Suppressor macrophage (primary cell): Measurements from ENCODE around the gene SYNC.
A peak's percentile ranks its signal among the peaks of the same experiment; 100 is the strongest.
"Not testable (repeated sequence)": the region's sequence is repeated elsewhere in the genome, so short reads cannot be mapped to it uniquely, and the experiment has no call there.

ENCODE experiments used
- DNase-seq, 4 experiments: peaks; one replicate each; pipeline ENCODE4 v3.0.0-alpha.2; 2020 to 2022

Gene SYNC

DNA sequence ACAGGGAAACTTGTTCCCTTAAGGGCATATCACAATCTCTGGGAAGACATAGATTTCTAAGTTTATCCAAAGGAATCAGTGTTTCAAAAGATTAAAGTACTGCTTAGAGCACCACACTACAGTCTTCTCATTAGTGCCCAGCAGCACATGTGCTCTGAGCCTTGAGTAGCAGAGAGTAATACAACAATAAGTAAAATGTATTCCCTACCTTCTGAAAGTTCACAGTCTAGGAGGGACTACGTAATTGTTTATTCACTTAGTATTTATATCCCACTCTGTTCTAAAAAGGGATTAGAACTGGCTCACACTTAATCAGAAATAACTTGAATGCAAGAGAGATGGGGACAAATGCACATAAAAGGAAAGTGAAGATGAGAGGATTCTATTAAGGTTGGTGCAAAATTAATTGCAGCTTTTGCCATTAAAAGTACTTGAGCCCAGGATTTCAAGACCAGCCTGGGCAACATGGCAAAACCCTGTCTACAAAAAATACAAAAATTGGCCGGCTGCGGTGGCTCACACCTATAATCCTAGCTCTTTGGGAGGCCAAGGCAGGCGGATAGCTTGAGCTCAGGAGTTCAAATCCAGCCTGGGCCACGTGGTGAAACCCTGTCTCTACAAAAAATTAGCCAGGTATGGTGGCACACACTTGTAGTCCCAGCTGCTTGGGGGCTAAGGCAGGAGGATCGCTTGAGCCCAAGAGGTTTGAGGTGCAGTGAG is 9.0 kb downstream of the SYNC start:
- DNase-seq, result no peak

DNA sequence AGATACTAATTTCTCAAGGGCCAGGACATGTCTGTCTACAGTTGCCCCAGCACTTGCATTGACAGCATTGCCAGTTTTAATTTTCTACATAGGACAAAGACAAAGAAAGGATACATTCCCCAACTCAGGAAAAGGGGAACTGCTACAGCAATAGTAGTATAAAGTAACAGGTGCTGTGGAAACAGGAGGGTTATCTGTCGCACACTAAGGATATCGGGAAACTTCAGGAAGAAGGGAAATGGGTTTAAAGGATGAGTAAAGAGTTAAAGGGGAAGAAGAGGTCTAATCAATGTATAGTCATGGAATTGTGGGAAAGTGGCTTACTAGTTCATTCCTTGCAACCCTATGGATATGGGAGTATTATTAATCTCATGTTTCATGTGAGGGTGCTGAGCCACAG is 16.2 kb downstream of the SYNC start:
- DNase-seq, result no peak

DNA sequence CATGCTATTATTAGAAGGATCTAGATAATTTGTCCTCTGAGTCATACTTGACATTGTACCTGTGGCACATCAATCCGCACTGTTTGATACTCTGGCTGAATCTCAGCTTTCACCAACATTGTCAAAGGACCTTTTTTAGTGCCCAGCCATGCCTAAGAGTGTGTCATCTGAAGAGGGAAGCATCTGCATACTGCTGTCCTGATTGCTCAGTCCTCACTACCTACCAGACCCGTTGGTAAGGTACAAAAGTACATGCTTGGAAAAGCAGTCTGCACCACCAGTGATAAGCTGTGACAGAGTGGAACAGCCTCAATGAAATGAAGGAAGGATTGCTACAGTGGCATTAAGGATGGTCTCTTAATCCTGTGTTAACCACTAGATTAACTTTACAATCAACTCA is 17.1 kb downstream of the SYNC start:
- no peak for DNase-seq

DNA sequence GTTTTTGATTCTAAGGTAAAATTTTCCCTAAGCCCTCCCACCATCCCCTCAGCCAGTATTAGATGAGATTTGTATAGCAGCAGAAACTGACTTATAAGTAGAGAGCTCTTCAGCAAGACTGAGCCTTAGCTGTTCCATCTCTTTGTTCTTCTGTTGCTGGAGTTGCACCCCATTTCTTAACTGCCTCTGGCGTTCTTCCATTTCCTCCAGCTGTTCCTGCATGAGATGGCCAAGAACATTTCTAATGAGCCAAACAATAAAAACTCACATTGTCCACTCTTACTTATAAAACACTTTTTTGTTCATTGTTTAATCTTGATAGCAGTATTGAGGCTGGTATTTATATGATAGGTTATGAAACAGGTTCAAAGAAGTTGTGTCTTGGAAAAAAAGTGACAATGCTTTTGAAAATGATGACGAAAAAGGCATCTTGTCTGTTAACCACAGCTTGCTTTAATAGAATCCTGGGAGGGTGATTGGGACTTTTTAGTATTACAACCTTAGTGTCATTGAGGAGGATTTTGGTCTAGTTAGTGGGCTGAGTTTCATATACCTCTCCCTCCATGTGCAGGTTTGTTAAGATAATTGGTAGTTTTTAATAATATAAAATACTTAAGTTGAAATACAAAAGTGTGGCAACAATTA is 18.3 kb downstream of the SYNC start:
- DNase-seq, result no peak

DNA sequence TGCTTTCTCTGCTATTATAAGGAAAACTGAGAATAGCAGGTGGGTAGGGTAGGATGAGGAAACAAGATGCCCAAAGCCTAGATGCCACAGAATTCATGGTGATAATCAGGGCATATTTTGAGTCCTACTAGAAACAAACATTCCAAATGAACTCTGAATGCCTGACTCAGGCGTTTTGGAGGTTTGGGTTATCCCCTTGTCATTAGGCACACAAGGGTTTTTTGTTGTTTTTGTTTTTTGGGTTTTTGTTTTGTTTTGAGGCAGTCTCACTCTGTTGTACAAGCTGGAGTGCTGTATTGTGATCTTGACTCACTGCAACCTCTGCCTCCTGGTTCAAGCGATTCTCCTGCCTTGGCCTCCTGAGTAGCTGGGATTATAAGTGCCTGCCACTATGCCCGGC is 19.2 kb downstream of the SYNC start:
- DNase-seq, result no peak

DNA sequence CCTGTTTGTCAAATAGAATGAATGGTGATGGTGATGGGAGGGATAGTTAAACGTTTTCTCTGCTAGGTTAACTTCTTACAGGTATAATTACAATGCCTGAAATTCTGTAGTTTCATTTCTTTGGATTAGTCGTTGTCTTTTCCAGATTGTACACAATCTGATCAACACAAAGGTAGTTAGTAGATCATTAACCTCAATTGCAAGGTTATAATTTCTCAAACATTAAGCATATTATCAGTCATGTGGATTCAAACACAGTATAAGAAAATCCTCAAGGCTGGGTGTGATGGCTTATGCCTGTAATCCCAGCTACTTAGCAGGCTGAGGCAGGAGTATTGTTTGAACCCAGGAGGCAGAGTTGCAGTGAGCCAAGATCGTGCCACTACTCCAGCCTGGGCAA is 20.6 kb downstream of the SYNC start:
- no peak for DNase-seq

DNA sequence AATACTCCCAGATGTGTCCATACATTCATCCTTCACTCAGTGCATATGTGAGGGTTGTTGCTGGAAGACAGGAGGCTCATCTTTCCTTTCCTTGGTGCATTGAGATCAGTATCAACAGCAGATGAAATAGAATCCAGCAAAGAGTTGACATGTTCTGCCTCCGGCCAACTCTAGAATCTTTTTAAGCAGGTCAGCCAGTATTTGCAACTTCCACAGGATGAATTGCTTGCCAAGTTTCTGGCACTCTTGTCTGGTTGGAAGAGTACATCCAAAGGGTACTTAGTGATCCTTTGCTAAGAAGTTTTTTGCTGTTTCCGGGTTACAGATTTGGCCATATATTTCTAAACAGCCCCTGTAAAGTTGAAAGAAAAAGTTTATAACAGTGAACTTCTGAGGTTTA is 21.1 kb downstream of the SYNC start:
- DNase-seq, result no peak

DNA sequence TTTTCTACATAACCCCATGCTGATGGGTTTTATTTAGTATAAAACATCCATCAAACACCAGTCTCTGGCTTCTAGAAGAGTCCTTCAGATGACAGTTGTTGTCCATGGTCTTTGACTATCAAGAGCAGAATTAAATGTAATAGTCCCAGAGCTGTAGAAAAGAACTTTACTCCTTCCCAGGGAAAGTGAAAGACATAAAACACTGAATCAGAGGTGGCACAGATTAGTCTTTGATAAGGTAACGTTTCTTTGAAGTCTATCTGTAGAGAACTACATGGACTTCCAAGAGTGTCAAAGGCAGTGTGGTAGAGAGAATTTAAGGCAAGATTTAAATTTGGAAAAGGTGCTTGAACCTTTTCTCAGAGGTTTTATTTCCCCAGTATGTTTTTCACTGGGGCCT is 21.9 kb downstream of the SYNC start:
- DNase-seq, result no peak

DNA sequence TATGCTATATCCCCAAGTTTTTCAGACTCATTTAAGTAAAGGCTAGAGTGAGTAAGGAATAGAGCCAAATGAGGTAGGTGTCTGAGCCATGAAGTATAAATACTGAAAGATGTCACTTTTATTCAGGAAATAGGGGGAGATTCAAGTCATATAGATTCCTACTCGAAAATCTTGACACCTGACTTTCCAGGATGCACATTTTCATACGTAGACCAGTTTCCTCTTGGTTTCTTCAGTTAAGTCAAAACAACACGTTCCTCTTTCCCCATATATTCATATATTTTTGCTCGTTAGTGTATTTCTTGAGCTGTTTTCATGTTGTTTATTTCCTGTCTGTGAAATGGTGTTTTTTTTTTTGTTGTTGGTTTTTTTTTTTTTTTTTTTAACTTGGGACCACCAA is 22.6 kb downstream of the SYNC start:
- not testable (repeated sequence) for DNase-seq

DNA sequence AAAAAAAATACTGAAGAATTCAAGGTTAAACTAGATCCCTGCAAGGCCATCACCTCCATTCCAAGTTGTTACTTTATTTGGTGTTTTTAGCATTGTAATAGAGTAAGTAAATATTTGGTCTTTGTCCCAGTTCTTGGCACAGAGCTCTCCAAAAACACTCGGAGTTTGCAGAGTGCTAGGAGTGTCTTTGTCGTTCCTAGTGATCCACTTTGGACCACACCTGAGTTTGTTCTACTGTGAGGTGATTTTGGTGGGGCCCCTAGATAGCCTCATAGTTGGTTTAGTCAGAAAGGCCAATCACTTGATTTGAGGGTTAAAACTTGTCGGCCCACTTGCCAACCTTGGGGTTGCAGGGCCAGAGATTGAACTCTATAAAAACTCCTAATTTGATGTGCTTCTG is 25.6 kb downstream of the SYNC start:
- DNase-seq, result no peak

DNA sequence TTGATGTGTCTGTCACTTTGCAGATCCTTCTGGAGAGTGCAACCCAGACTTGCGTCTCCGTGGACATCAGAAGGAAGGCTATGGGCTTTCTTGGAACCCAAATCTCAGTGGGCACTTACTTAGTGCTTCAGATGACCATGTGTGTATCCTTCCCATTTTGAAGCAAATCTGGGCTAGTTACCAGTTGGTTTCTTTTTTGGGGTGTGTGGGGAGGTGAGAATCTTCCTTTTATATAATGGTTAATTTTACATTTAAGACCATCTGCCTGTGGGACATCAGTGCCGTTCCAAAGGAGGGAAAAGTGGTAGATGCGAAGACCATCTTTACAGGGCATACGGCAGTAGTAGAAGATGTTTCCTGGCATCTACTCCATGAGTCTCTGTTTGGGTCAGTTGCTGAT is 33.9 kb downstream of the SYNC start:
- DNase-seq, result not testable (repeated sequence)

DNA sequence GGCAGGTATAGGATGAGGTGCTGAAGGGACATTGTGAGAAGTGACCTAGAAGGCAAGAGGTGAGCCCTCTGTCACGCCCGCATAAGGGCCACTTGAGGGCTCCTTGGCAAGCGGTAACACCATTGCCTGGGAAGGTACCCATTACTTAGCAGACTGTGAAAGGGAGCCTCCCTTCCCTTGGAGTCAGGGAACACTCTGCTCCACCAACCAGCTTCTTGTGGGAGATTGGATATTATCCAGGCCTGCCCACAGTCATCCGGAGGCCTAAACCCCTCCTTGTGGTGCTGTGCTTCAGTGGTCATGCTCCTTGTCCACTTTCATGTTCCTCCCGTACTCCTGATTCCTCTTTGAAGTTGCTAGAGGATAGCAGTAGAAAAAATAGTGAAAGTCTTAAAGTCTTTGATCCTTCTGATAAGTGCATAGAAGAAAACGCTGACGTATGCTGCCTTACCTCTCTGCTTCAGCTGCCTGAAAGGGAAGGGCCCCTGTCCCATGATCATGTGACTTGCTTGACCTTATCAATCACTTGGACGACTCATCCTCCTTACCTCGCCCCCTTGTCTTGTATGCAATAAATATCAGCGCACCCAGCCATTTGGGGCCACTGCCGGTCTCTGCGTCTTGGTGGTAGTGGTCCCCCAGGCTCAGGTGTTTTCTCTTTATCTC is 35.5 kb downstream of the SYNC start:
- DNase-seq, result no peak

DNA sequence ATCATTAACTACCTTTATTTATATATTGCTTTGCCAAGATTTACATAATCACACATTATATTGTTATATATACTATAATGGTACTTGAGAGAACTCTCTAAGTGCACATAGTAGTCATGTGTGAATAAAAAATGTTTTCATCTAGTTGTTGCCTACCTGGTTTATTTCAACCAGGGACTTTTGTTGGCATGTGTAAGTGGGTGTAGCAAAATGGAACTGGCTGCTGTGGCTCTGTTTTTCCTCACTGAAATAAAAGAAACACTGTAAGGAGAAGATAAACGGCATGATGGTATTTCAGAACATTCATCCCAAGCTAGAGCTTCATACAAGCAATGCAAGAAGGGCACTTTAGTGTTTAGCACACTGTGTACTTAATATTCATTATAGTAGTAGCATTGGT is 36.7 kb downstream of the SYNC start:
- no peak for DNase-seq

DNA sequence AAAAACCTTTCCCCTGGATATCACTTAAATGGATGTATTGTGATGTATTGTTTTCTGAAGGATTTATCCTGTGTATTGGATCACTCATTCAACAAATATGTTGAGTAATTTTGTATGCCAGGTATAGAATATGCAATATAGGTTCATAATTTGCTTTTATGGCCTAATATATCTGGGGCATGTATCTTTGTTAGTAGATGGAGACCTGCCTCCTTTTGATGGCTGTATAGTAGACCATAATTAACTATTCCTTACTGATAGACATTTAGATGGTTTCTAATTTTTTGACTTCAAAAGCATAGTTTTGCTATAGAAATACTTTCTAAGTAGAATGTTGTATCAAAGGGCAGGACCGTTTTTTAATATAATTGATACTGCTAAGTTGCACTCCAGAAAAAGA is 43.0 kb downstream of the SYNC start:
- no peak for DNase-seq

DNA sequence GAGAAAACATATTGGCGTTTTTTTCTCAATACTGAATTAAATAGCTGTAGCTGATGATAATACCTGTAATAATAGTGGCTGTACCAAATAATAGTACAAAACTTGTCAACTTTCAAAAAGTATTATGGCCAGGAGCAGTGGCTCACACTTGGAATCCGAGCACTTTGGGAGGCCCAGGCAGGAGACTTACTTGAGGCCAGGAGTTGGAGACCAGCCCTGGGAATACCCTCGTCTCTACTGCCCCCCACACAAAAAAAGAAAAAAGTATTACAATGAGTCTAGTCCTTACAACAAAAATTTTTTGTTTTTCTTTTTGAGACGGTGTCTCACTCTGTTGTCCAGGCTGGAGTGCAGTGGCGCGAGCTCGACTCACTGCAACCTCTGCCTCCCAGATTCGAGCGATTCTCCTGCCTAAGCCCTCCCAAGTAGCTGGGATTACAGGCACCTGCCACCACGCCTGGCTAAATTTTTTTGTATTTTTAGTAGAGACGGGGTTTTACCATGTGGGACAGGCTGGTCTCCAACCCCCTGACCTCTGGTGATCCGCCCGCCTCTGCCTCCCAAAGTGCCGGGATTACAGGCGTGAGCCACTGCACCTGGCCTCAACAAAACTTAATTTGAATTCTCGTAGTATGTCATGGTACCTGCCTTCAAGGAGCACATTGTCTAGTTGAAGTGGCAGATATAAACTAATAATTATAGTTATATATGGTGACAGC is 50.2 kb downstream of the SYNC start:
- no peak for DNase-seq

DNA sequence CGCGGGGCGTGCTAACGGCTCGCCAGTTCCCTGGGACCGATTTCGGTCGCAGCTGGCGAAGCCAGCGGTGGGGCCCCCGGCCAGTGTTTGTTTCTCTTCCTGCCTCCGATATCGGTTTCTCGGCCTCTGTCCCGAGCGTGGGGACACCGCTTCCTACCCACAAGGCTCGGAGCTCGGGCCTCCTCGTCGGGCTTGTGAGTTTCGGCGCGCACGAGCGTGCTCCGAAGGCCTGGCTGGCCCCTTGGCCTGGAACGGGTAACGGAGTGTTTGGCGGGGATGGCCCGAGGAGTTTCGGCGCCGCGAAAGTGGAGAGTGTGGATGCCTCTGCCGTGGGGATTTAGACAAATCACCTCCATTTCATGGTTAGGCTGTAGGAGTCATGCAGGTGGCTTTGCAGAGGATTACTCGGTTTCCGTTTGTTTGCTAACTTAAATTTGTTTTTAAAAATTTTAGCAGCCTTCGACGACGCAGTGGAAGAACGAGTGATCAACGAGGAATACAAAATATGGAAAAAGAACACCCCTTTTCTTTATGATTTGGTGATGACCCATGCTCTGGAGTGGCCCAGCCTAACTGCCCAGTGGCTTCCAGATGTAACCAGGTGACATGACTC is 51.0 kb downstream of the SYNC start:
- DNase-seq, result peak in 1 of 4 experiments; percentile 85

DNA sequence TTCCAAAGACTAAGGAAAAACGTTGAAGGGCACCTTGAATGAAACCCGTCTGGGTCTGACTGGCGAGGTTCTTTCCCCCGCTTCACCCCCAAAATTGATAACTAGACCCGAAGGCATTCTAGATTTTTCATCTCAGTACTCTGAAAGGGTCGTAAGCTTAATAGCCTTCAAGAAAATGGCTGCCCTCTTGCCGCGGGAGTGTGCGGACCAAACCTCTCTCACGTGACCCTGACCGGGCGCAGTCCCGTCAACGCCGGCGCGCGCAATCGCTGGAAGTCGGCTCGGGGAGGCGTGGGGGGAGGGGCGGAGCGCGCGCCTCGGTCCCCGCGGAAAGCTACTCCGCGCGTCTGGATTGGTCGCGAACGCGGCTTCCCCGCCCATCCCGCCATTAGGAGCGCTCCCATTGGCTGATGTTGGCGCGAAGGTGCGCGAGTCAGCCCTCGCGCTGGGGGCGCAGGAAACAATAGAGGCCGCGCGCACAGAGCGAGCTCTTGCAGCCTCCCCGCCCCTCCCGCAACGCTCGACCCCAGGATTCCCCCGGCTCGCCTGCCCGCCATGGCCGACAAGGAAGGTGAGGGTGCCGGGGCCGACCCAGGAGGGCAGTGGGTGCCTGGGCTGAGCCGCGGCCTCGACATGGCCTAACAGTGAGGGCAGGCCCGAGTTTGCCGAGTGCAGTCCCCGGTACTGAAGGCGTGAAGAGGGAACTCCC is 51.7 kb downstream of the SYNC start, which contains the start of gene RBBP4:
TSS of gene RBBP4 (plus strand) at position 457 of the 709 bp plus-strand sequence. CDS start at position 556, 99 bp downstream.
- DNase-seq, result peak; percentile 99 to 100 (median 99)

DNA sequence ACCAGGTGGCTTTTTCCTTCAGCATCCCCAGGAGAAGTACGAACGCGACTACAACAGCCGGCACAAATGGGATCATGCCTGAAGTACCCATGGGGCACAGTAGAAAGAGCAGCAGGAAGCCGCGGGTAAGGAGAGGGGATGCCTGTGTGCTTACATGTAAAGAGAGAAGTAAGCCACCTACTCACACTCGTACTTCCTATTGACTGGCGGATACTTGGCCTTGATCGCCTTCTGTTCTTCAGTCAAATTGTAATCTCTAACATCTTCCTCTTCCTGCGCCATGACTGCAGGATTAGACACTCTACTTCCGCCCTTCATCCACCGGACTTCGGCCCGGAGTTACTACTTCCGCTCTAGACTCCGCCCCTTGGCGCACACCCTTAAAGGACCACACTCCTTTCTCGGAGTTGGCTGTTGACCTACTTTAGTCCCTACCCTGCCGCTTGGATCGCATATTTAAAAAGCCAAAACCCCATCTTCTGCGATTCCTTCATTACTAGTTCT is 52.3 kb downstream of the SYNC start, which contains the start of gene ZBTB8OS:
TSS of gene ZBTB8OS (minus strand) at position 303 of the 504 bp plus-strand sequence. CDS start at position 282, 21 bp downstream.
- DNase-seq, result peak; percentile 95 to 99 (median 96)

DNA sequence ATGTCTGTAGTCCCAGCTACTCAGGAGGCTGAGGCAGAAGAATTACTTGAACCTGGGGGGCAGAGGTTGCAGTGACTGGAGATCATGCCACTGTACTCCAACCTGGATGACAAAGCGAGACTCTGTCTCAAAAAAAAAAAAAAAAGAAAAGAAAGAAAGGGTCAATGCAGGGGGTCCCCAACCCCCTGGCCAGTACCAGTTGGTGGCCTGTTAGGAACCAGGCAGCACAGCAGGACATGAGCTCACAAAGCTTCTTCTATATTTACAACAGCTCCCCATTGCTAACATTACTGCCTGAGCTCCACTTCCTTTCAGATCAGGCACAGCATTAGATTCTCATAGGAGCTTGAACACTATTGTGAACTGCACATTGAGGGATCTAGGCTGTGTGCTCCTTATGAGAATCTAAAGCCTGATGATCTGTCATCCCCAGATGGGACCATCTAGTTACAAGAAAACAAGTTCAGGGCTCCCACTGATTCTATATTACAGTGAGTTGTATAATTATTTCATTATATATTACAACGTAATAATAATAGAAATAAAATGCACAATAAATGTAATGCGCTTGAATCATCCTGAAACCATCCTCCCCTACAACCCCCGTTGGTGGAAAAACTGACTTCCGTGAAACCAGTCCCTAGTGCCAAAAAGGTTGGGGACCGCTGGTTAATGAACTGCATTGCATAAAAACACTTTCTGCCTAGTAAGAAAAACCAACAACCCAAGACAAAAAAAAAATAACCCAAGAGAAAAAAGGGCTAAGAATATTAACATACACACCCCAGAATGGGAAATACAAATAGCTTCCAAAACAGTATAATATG is 55.0 kb downstream of the SYNC start:
- DNase-seq, result peak in 1 of 4 experiments; percentile 4

DNA sequence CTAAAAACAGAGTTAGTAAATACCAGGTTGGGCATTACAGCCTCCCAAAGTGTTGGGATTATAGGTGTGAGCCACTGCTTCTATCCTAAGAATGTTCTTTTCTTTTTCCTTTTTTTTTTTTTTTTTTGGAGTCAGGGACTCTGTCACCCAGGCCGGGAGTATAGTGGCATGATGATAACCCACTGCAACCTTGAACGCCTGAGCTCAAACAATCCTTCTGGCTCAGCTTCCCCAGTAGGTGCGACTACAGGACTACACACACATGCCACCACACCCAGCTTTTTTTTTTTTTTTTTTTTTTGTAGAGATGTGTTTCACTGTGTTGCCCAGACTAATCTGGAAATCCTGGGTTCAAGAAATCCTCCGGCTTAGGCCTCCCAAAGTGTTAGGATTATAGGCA is 58.1 kb downstream of the SYNC start:
- DNase-seq, result no peak
